LNCAP (cell line): ENCODE measurements around the gene ADAMTSL5.

Experiments used
- TF ChIP-seq, protein P1 (sequence below): fragments of 450-650 bp; IDR thresholded peaks from 2 replicates; pipeline ENCODE4 v1.5.1; 2017; ENCODE audit warnings: mild to moderate bottlenecking

ADAMTSL5 gene

DNA sequence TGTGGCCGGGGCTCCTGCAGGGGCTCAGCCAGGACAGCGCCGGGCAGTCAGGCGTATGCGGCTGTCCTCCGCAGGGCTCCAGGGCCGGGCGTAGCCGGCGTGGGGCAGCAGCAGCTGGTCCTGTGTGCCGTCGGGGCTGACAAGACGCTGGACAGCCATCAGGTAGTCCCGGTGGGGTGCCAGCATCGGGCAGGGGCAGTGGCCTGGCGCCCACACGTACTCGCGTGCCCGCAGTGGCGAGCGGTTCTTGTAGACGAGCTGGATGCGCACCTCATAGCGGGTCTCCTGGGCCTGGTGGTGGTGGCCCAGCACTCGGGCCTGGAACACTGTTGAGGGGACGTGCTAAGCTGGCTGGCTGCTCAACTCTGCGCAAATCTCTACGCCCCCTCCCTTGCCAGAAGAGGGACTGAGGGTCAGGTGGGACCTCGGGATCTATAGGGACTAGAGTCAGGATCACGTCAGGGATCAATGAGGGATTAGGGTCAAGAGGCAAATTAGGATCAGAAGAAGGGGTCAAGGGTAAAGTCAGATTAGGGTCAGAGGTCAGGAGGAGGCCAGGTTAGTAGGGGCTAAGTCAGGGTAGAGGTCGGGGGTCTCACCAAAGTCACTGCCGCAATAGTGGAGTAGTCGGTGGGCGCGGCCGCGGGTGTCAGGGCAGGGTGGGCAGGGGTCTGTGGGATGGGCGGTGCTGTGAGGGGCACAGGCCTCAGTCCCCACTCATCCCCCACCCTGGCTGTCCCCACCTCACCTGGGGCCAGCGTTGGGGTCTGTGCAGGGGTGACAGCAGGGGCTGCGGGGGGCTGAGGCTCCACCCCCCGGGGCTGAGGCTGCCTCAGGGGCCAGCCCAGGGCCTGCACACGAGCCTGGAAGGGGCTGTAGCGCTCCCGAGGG, 6.6 kb downstream of the ADAMTSL5 start:
- TF ChIP-seq, protein P1, sequence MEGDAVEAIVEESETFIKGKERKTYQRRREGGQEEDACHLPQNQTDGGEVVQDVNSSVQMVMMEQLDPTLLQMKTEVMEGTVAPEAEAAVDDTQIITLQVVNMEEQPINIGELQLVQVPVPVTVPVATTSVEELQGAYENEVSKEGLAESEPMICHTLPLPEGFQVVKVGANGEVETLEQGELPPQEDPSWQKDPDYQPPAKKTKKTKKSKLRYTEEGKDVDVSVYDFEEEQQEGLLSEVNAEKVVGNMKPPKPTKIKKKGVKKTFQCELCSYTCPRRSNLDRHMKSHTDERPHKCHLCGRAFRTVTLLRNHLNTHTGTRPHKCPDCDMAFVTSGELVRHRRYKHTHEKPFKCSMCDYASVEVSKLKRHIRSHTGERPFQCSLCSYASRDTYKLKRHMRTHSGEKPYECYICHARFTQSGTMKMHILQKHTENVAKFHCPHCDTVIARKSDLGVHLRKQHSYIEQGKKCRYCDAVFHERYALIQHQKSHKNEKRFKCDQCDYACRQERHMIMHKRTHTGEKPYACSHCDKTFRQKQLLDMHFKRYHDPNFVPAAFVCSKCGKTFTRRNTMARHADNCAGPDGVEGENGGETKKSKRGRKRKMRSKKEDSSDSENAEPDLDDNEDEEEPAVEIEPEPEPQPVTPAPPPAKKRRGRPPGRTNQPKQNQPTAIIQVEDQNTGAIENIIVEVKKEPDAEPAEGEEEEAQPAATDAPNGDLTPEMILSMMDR, result no peak

DNA sequence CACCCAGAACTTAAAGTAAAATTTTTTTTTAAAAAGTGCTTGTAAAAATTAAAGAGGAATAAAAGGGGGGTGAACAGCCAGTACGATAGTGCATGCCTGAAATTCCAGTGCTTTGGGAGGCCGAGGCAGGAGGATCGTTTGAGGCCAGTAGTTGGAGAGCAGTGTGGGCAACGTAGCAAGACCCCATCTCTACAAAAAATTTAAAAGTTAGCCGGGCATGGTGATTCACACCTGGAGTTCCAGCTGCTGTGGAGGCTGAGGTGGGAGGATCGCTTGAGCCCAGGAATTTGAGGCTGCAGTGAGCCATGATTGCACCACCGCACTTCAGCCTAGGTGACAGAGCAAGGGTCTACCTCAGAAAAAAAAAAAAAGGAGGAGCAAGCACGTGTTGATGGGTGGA, 7.8 kb downstream of the ADAMTSL5 start:
- TF ChIP-seq, protein P1, result no peak

DNA sequence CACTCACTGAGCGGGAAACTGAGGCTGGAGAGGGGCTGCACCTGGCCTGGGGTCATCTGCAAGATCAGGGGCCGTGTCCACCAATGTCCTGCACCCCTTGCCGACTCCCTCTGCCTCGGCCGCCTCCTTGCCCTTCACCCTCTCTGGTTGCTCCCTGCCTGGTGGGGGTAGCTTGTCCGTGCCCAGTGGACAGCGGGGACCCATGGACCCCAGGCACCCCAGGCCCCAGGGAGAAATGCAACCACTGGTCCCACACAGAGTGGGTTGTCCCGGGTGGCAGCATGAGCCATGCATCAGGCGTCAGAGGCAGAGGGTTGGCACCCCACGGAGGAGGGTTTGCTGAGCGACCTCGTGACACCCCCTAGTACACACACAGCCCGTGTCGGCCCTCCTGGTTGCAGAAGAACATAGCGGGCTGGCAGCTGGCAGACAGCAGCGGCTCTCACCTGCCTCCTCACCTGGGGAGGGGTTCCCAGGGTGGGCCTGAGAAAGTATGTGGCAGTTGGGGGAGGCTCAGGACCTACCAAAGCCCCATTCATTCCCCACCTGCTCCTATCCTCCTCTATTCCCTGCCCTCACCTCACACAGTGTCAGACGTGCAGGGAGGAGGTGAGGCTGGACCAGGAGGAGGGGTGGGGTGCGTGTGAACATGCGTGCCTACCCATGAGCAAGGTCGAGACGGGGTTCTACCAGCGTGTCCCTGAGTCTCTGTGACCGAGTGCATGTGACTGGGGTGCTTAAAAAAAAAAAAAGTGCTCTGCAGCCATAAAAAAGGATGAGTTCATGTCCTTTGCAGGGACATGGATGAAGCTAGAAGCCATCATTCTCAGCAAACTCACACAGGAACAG, 8.7 kb downstream of the ADAMTSL5 start:
- TF ChIP-seq, protein P1, result no peak

DNA sequence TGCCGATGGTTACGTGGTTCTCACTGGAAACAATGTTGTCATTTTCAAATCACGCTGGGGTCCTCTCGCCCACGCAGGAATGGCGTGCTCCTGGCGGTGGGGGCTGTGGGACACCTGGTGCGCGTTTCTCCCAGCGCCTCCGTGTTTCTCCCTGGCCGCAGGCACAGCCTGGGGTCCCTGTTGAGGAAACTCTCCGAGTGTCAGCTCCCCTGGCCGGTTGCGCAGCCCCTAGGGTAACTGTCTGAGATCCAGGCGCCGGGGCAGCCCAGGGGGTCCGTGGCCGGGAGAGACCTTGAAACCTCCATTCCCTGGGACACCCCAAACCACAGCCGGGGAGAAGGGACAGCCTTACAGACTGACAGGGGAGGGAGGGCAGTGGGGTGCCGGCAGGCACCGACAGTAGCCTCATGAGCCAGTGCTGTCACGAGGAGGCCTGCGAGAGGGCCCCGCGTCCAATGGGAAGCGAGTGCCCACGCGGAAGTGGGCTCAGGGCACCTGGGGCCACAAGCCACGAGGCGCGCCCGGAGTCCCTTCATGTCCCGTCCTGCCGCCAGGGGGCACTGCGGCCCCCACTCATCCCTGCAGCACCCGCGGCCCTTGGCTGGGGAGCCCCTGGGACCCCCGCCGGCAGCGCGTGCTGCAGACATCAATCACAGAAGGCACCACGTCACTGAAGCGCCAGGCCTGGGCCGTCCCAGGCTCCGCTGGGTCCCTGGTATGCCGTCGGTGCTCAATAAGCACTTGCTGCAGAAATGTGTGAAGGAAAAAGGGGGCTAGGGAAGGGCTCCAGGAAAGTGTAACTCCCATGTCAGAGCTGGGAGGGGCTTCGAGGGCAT, 9.5 kb downstream of the ADAMTSL5 start:
- TF ChIP-seq, protein P1, result peak; percentile 86

DNA sequence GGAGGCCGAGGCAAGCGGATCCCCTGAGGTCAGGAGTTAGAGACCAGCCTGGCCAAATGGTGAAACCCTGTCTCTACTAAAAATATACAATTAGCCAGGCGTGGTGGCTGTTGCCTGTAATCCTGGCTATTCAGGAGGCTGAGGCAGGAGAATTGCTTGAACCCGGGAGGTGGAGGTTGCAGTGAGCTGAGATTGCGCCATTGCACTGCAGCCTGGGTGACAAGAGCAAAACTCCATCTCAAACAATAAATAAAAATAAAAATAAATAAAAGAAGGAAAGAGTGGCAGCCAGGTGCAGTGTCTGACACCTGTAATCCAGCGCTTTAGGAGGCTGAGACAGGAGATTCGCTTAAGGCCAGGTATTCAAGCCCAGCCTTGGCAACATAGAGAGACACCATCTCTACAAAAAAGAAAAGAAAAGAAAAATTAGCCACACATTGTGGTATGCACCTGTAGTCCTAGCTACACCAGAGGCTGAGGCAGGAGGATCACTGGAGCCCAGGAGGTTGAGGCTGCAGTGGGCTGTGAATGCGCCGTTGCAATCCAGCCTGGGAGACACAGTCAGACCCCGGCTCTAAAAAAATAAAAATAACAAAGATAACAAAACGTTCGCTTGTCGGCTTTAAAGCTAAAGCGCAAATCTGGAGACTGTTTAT, 10.3 kb downstream of the ADAMTSL5 start:
- TF ChIP-seq, protein P1, result no peak

DNA sequence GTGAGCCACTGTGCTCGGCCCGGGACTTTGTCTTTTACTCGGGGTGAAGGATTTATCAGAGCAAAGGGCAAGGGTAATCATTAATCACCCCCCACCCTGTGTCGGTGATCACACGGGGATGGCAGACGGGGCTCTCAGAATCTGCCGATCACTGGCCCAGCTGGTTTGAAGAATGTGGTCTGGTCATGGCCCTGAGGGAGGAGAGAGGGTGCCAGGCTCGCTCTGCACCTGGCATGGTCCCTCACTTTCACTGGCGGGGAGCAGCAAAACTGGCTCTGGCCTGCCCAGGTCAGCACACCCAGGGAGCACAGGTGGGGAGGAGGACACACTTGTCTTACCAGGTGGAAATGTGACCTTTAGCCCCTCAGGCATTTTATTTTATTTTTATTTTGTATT, 11.6 kb downstream of the ADAMTSL5 start:
- TF ChIP-seq, protein P1, result no peak
